HG02623 (cell line): Measurements from ENCODE around the gene LAIR2.

Experiments used
- ATAC-seq: cut with Tn5 transposase; IDR thresholded peaks from one replicate; pipeline ENCODE4 v1.9.1; 2021; ENCODE audit warnings: moderate library complexity; ENCODE audit not compliant: unreplicated experiment

Gene LAIR2

DNA sequence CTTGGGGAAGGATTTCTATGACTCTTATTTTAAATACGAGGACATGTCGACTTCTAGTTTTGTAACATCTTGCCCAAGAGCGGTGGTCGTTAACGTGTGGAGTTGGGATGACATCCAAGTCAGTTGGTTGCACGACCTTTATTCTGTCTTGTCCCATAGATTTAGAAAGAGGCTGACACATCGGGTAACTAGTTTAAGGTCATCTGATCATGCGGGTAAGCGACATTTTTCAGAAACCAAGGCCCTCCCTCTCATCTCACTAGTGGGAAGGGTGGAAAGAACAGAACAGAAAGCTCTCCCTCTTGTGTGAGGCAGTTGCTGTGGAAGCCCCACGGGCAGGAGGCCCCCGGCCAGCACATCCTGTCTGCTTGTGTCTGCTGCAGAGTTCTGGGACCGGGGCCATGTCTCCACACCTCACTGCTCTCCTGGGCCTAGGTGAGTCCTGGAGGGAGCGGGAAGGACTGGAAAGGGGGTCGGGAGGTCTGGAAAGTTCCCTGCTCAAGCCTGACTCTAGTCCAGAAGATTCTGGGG lies at the start of gene LAIR2:
Gene LAIR2 (plus strand): TSS at position 314 of the 531 bp plus-strand sequence. CDS start 88 bp downstream, at position 402.
- ATAC-seq, result no peak

DNA sequence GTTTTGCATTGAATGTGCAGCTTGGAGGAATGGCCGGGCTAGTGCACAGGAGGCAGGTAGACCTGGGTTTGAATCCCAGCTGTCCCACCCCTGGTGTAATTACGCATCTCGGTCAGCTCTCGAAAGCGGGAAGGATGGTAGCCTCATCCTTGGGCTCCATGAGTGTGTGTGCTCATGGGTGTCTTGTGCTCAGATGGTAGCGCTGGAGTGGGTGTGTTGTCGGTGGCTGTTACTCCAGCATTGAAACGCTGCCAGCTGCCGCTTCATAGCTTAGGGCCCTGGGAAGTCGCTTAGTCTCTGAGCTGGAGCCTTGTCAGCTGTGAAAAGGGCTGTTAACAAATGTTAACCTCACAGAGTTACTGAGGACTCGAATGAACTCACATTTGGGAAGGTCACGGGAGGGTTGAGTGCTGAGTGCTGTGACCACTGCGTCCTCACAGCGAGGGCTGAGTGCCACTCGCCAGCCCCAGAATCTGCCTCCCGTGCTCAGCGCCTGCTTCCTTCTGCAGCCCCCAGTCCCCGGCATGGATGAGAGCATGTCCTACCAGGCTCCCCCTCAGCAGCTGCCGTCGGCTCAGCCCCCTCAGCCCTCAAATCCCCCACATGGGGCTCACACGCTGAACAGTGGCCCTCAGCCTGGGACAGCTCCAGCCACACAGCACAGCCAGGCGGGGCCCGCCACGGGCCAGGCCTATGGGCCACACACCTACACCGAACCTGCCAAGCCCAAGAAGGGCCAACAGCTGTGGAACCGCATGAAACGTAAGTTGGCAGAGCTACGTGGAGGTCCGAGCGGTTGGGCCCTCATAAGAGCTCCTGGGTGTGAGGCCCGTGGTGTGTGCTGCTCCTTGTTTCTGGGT lies 48.5 kb upstream of the LAIR2 start:
- ATAC-seq, result no peak

DNA sequence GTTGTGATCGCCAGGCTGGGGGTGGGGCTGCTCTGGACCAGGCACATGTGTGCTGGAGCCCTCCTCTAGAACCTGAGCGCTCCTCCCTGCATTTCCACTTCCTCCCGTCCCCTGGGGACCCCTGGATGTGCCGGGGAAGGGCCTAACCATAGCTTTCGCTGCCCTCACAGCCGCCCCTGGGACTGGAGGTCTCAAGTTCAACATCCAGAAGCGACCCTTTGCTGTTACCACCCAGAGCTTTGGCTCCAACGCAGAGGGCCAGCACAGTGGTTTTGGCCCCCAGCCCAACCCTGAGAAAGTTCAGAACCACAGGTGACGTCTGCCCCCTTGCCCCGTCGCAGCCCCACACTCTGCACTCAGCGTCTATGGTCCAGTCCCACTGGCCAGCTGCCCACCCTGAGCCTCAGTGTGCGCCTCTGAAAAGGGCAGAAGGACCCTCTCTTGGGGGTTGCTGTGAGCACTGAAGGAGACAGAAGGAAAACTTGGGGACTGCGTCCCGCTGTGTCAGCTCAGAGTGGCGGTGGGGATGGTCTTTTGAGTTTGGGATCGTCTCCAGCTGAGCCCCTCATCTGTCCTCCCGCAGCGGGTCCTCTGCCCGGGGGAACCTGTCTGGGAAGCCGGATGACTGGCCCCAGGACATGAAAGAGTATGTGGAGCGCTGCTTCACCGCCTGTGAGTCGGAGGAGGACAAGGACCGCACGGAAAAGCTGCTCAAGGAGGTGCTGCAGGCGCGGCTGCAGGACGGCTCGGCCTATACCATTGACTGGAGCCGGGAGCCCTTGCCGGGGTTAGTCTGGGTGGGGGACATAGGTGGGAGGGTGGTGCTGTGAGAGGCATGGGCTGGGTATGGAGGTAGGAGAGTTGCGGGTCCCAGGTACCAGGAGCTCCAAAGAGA lies 47.6 kb upstream of the LAIR2 start:
- no peak for ATAC-seq

GRCh38 chr19:54455786-54456422 lies 46.7 kb upstream of the LAIR2 start:
- ATAC-seq, result no peak

- no peak for ATAC-seq
Observed at GRCh38 chr19:54456423-54457373, 45.9 kb upstream of the LAIR2 start.

DNA sequence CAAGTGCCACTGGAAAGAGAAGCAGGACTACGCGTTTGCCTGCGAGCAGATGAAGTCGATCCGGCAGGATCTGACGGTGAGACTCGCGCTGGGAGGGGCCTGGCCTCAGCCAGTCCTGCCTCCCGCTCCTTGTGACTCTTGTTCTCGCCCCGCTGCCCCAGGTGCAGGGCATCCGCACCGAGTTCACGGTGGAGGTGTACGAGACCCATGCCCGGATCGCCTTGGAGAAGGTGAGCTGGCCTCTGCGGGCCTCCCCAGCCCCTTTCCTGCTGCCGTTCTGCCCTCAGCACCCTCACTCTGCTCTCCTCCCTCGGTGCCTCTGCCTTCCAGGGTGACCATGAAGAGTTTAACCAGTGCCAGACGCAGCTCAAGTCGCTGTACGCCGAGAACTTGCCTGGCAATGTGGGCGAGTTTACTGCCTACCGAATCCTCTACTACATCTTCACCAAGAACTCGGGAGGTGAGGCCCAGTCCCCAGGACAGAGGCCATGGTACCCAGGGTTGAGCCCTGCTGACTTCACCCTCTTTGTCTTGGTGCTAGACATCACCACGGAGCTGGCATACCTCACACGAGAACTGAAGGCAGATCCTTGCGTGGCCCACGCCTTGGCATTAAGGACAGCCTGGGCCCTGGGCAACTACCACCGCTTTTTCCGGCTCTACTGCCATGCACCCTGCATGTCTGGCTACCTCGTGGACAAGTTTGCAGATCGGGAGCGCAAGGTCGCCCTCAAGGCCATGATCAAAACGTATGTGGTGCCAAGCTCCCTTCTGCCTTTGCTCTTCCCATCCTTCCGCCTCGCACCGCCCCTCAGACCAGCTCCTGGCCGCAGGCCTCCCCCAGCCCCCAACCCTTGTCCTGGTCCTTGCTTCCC lies 44.6 kb upstream of the LAIR2 start:
- no peak for ATAC-seq

- ATAC-seq, result no peak
Observed at GRCh38 chr19:54458648-54459281, 43.9 kb upstream of the LAIR2 start.

DNA sequence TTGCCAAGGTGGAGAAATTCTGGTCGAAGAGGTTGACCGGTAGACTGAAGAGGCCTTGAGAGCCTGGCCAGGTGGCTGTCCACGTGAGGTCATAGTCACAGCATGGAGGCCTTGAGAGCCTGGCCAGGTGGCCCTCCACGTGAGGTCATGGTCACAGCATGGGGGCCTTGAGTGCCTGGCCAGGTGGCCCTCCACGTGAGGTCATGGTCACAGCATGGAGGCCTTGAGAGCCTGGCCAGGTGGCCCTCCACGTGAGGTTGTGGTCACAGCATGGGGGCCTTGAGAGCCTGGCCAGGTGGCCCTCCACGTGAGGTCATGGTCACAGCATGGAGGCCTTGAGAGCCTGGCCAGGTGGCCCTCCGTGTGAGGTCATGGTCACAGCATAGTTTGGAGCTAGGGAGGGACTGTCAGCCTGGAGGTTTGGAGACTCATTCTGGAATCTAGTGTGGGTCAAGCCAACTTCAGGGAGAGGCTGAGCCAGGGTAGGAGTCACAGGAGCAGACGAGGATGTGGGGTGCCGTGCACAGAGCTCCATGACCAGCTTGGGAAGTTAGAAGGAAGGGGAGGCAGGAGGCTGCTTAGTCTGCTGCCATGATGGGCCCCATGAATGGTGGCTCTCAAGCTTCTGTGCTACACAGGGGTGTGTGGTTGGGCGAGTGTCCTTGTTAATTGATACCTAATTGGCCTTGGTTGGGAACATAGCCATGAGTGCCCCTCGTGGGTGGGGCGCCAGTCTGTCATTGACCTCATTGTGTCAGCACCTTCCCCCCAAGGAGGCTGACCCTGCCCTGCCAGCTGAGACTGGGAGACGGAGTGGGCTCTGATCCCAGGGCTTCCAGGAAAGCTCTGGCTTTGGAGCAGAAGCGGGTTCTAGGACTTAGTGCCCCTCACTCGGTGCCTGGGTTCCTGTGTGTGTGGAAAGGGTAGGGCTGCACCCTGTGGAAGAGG lies 43.1 kb upstream of the LAIR2 start:
- ATAC-seq, result no peak

DNA sequence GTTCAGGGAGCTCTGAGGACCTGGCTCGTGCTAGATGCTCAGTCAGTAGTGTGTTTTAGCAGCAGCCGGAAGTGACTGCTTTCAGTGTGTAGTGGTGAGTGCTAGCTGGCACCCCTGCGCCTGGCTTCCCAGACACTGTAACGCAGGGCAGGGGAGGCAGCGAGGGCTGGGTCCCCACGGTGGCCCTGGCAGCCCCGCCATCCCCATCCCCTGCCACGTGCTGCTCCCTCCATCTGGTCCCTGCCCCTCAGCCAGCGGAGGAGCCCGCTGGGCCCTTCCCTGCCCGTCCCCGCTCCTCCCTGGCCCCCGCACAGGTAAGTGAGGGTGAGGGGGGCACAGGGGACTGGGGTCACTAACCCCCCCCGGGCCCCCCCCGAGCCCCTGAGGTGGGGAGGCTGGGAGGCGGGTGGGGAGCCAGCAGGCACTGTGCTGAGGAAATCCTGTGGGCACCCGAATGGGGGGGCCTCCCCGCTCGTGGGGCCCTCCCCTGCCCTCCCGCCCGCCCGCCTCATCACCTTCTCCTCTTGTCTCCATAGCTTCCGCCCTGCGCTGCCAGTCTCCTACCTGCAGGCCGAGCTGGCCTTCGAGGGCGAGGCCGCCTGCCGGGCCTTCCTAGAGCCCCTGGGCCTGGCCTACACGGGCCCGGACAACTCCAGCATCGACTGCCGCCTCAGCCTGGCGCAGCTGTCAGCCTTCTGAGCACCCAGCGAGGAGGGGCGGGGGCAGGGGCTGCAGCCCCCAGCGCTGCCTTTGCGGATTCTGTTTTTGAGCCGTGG lies 42.2 kb upstream of the LAIR2 start:
- no peak for ATAC-seq

DNA sequence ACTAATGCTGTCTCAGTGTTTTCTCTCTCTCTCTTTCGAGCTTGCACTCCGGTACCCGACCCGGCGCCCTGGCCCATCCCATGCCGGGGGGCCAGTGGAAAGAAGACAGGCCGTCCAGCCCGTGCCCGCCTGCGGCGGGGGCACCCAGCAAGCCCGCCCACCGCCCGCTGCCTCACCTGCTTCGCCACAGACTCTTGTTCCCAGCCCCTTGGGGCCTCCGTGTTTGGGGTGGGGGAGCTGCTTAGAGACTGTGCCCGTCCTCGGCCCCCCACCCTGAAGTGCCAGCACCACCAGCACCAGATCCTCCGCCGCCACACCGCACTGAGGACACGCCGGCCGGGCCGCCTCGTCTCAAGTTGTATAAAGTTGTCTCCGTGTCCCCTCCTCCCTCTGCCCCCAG lies 41.4 kb upstream of the LAIR2 start:
- ATAC-seq, result no peak

GRCh38 chr19:54461613-54462012 lies 41.0 kb upstream of the LAIR2 start:
- no peak for ATAC-seq

DNA sequence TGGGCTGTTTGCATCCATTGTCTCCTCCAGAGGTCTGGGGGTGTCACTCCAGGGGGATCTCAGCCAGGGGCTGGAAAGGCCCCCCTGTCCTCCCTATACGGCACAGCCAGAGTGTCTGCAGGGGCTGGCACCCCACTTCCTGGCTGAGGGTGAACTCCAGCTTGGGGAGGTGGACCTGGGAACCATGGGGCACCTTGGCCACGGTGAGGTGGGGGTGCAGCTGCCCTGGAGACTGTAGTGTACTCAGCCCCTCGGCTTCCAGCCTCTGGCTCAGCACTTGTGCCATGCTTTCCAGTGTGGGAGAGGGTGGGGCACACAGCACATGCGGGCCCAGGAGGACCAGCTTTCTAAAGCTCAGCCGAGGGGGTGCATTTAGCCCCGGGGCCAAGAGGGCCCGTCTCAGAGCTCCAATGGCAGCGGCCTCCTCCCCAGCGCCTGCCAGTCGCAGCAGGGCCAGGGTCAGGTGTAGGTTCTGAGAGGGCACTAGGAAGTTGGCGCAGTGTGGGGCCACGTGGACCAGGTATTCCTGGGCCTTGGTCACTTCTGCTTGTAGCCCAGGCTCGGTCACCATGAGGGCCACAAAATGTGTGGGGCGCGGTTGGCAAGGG lies 40.5 kb upstream of the LAIR2 start:
- ATAC-seq, result no peak

- ATAC-seq, result peak; percentile 1
Observed at GRCh38 chr19:54462655-54463530, 39.7 kb upstream of the LAIR2 start.

DNA sequence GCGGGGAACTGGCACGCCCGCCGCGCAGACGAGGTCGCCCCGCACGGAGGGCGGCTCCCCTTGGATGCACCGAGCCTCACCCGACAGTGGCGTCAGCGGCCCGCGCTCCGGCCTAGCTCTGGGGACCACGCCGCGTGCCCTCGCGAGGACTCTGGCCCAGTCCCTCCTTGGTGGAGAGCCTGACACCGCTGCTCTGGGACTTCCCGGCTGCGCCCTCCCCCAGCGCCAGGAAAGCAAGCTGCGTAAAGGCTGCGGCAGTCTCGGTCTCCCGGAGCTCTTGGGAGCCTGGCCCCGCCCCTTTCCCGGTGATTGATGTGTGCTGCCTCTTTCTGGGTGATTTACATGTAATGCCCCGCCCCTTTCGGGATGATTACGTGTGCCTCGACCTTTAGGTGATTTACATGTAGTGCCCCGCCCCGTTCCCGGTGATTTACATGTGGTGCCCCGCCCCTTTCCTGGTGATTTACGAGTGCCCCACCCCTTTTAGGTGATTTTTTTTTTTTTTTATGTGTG lies 39.0 kb upstream of the LAIR2 start, which contains the start of gene LENG9:
Gene LENG9 (minus strand): TSS at position 248 of the 513 bp plus-strand sequence. CDS start 252 bp downstream, outside the sequence.
- peak; percentile 42 for ATAC-seq
